ENCODE measurements around the gene ADORA2A.

DNA sequence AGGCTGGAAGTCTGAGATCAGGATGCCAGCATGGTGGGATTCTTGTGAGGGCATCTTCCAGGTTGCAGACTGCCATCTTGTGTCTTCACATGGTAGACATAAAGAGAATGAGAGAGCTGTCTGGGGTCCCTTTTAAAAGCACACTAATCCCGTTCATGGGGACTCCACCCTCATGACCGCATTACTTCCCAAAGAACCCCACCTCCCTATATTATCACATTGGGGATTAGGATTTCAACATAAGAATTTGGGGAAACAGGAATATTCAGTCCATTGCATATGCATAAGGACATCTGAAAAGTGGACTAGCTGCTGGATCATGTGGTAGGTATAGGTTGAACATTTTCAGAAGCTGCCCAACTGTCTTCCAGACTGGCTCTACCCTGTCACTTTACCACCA, 33.1 kb upstream of the ADORA2A start:
- TF ChIP-seq CTCF (IDR thresholded peaks at IDR 0.05) = no peak
- no peak for TF ChIP-seq POLR2A (IDR thresholded peaks at IDR 0.05)
